ENCODE measurements around the gene ZBTB38. TPM values are rescaled to one million over a fixed set of nuclear protein-coding genes. Genes with fewer than 3 reads are reported as not detected.
A peak's percentile ranks its signal among the peaks of the same experiment; 100 is the strongest.

The ZBTB38 gene
- total RNA-seq, 5 donors from 2014 or later (not counting 1 experiment from before 2014, with no cell fraction given): 38.7 to 72.3 (median 58.2) TPM

- Mint-ChIP-seq H3K27me3 (no peaks in the 10 kb centered on the region), H3K4me3 (no peak overlapping the region), H3K36me3 (peaks cover 46% of the 10 kb centered on the region), H3K27ac (peak overlapping the region; percentile 57 to 83), H3K9me3 (no peaks in the 10 kb centered on the region), H3K4me1 (peaks cover 71 to 82% (median 80%) of the 10 kb centered on the region in 3 donors)
- H3K4me1 ChIP-seq (ENCODE audit: control insufficient read depth in 1 of 2, extremely low read depth in 1 of 2, insufficient read depth in 2 of 2, low read length in 2 of 2): peaks cover 9 to 60% of the 10 kb centered on the region in 2 experiments
- H3K4me3 ChIP-seq (ENCODE audit: control insufficient read depth in 1 of 2, extremely low read depth in 1 of 2, low read length in 1 of 2): no peak overlapping the region
- H3K9me3 ChIP-seq: no peaks in the 10 kb centered on the region
- no peaks in the 10 kb centered on the region for H3K27me3 ChIP-seq (replicated peaks in 1 of 2; ENCODE audit: control insufficient read depth in 2 of 2, extremely low read depth in 1 of 2, insufficient read depth in 2 of 2, low read length in 1 of 2)
- no peak overlapping the region for H3K27ac ChIP-seq (ENCODE audit: low read length)
- CTCF ChIA-PET: interaction anchor here (0.7 to 1.0 kb wide), 4 partner anchors 34 to 48 kb away, joined by 3 read pairs; no protein-coding TSS in a partner anchor
- DNase-seq: no peak
- H3K36me3 ChIP-seq (ENCODE audit: control insufficient read depth in 2 of 2, extremely low read depth in 1 of 2, insufficient read depth in 1 of 2, low read length in 1 of 2): peaks cover 0 to 37% of the 10 kb centered on the region in 2 donors
- ATAC-seq (replicated peaks in 1 of 4): no peak
- POLR2A ChIA-PET: interaction anchor here in 1 of 2 donors (0.6 kb wide), 2 partner anchors 11 to 17 kb away, joined by 5 to 17 read pairs; no protein-coding TSS in a partner anchor
- whole genome bisulfite sequencing (ENCODE audit: insufficient coverage): 95% methylated on average over 2 of the region's 2 CpGs
Observed at GRCh38 chr3:141406265-141406664, 38.0 kb downstream of the ZBTB38 start.

- no peak overlapping the region for H3K4me3 Mint-ChIP-seq
- ChIA-PET CTCF (interaction anchor here in 1 of 2 donors (0.7 kb wide), 1 partner anchor 33 kb away, joined by 3 read pairs; no protein-coding TSS in a partner anchor), POLR2A (no interaction called here)
- whole genome bisulfite sequencing (ENCODE audit: insufficient coverage): no CpG with 5 or more reads among the region's 4 CpGs
- no peaks in the 10 kb centered on the region for H3K27me3 Mint-ChIP-seq
- H3K36me3 Mint-ChIP-seq: peaks cover 46% of the 10 kb centered on the region
- peaks cover 0 to 37% of the 10 kb centered on the region in 2 donors for H3K36me3 ChIP-seq (ENCODE audit: control insufficient read depth in 2 of 2, extremely low read depth in 1 of 2, insufficient read depth in 1 of 2, low read length in 1 of 2)
- H3K27ac ChIP-seq (ENCODE audit: low read length): no peak overlapping the region
- H3K9me3 Mint-ChIP-seq: no peaks in the 10 kb centered on the region
- peaks cover 13 to 59% of the 10 kb centered on the region in 2 experiments for H3K4me1 ChIP-seq (ENCODE audit: control insufficient read depth in 1 of 2, extremely low read depth in 1 of 2, insufficient read depth in 2 of 2, low read length in 2 of 2)
- ATAC-seq (replicated peaks in 1 of 4) (no peak), DNase-seq (no peak)
- H3K4me3 ChIP-seq (ENCODE audit: control insufficient read depth in 1 of 2, extremely low read depth in 1 of 2, low read length in 1 of 2): no peak overlapping the region
- H3K9me3 ChIP-seq: no peaks in the 10 kb centered on the region
- H3K27ac Mint-ChIP-seq: peak overlapping the region in 1 of 2 donors; percentile 83
- peaks cover 79 to 85% (median 84%) of the 10 kb centered on the region in 3 donors for H3K4me1 Mint-ChIP-seq
- no peaks in the 10 kb centered on the region for H3K27me3 ChIP-seq (replicated peaks in 1 of 2; ENCODE audit: control insufficient read depth in 2 of 2, extremely low read depth in 1 of 2, insufficient read depth in 2 of 2, low read length in 1 of 2)
Observed at GRCh38 chr3:141407047-141407446, 38.7 kb downstream of the ZBTB38 start.

- Histone ChIP-seq H3K9me3 (no peaks in the 10 kb centered on the region), H3K27me3 (replicated peaks in 1 of 2; ENCODE audit: control insufficient read depth in 2 of 2, extremely low read depth in 1 of 2, insufficient read depth in 2 of 2, low read length in 1 of 2) (no peaks in the 10 kb centered on the region), H3K4me3 (ENCODE audit: control insufficient read depth in 1 of 2, extremely low read depth in 1 of 2, low read length in 1 of 2) (no peak overlapping the region), H3K4me1 (ENCODE audit: control insufficient read depth in 1 of 2, extremely low read depth in 1 of 2, insufficient read depth in 2 of 2, low read length in 2 of 2) (peaks cover 14 to 63% of the 10 kb centered on the region in 2 experiments), H3K36me3 (ENCODE audit: control insufficient read depth in 2 of 2, extremely low read depth in 1 of 2, insufficient read depth in 1 of 2, low read length in 1 of 2) (peaks cover 0 to 37% of the 10 kb centered on the region in 2 donors), H3K27ac (ENCODE audit: low read length) (no peak overlapping the region)
- Mint-ChIP-seq H3K36me3 (peaks cover 46% of the 10 kb centered on the region), H3K4me1 (peaks cover 85 to 92% (median 90%) of the 10 kb centered on the region in 3 donors), H3K27me3 (no peaks in the 10 kb centered on the region), H3K9me3 (no peaks in the 10 kb centered on the region), H3K27ac (peak overlapping the region; percentile 6 to 84), H3K4me3 (no peak overlapping the region)
- CTCF ChIA-PET: no interaction called here
- no peak for ATAC-seq (replicated peaks in 1 of 4)
- WGBS (ENCODE audit: insufficient coverage): no CpG with 5 or more reads among the region's 2 CpGs
- DNase-seq: no peak
- POLR2A ChIA-PET: interaction anchor here in 1 of 2 donors (0.6 kb wide), 1 partner anchor 24 kb away, joined by 3 read pairs; no protein-coding TSS in a partner anchor
Observed at GRCh38 chr3:141407825-141408224, 39.5 kb downstream of the ZBTB38 start.

- H3K9me3 Mint-ChIP-seq: no peaks in the 10 kb centered on the region
- no CpG with 5 or more reads among the region's 1 CpG for WGBS (ENCODE audit: insufficient coverage)
- no peaks in the 10 kb centered on the region for H3K27me3 Mint-ChIP-seq
- POLR2A ChIA-PET: interaction anchor here in 1 of 2 donors (0.6 kb wide), 1 partner anchor 25 kb away, joined by 3 read pairs; no protein-coding TSS in a partner anchor
- no peak for ATAC-seq (replicated peaks in 1 of 4)
- Histone ChIP-seq H3K9me3 (no peaks in the 10 kb centered on the region), H3K27me3 (replicated peaks in 1 of 2; ENCODE audit: control insufficient read depth in 2 of 2, extremely low read depth in 1 of 2, insufficient read depth in 2 of 2, low read length in 1 of 2) (no peaks in the 10 kb centered on the region), H3K4me3 (ENCODE audit: control insufficient read depth in 1 of 2, extremely low read depth in 1 of 2, low read length in 1 of 2) (no peak overlapping the region), H3K4me1 (ENCODE audit: control insufficient read depth in 1 of 2, extremely low read depth in 1 of 2, insufficient read depth in 2 of 2, low read length in 2 of 2) (peaks cover 16 to 69% of the 10 kb centered on the region in 2 experiments), H3K36me3 (ENCODE audit: control insufficient read depth in 2 of 2, extremely low read depth in 1 of 2, insufficient read depth in 1 of 2, low read length in 1 of 2) (peaks cover 0 to 37% of the 10 kb centered on the region in 2 donors), H3K27ac (ENCODE audit: low read length) (peak overlapping the region; percentile 93)
- H3K4me1 Mint-ChIP-seq: peaks cover 85 to 92% (median 92%) of the 10 kb centered on the region in 3 donors
- peaks cover 50% of the 10 kb centered on the region for H3K36me3 Mint-ChIP-seq
- CTCF ChIA-PET: interaction anchor here in 1 of 2 donors (0.6 kb wide), 1 partner anchor 99 kb away, joined by 3 read pairs; no protein-coding TSS in a partner anchor
- no peak overlapping the region for H3K4me3 Mint-ChIP-seq
- DNase-seq: no peak
- peak overlapping the region; percentile 78 to 84 for H3K27ac Mint-ChIP-seq
Observed at GRCh38 chr3:141408596-141408995, 40.3 kb downstream of the ZBTB38 start.

- Mint-ChIP-seq H3K36me3 (peaks cover 48% of the 10 kb centered on the region), H3K27ac (peak overlapping the region; percentile 99), H3K4me1 (peaks cover 85 to 92% (median 92%) of the 10 kb centered on the region in 3 donors), H3K9me3 (no peaks in the 10 kb centered on the region), H3K27me3 (no peaks in the 10 kb centered on the region), H3K4me3 (peak overlapping the region in 1 of 3 donors; percentile 72)
- Histone ChIP-seq H3K4me3 (ENCODE audit: control insufficient read depth in 1 of 2, extremely low read depth in 1 of 2, low read length in 1 of 2) (no peak overlapping the region), H3K36me3 (ENCODE audit: control insufficient read depth in 2 of 2, extremely low read depth in 1 of 2, insufficient read depth in 1 of 2, low read length in 1 of 2) (peaks cover 0 to 31% of the 10 kb centered on the region in 2 donors), H3K4me1 (ENCODE audit: control insufficient read depth in 1 of 2, extremely low read depth in 1 of 2, insufficient read depth in 2 of 2, low read length in 2 of 2) (peaks cover 23 to 67% of the 10 kb centered on the region in 2 experiments), H3K27ac (ENCODE audit: low read length) (peak overlapping the region; percentile 93), H3K9me3 (no peaks in the 10 kb centered on the region), H3K27me3 (replicated peaks in 1 of 2; ENCODE audit: control insufficient read depth in 2 of 2, extremely low read depth in 1 of 2, insufficient read depth in 2 of 2, low read length in 1 of 2) (no peaks in the 10 kb centered on the region)
- DNase-seq (peak in 1 of 35 experiments; percentile 37), ATAC-seq (replicated peaks in 1 of 4) (no peak)
- CTCF ChIA-PET: interaction anchor here in 1 of 2 donors (1.2 kb wide), 1 partner anchor 13 kb away, joined by 3 read pairs; no protein-coding TSS in a partner anchor
- no CpG with 5 or more reads among the region's 3 CpGs for WGBS (ENCODE audit: insufficient coverage)
- POLR2A ChIA-PET: no interaction called here
Observed at GRCh38 chr3:141409940-141410241, 41.6 kb downstream of the ZBTB38 start.

- ChIA-PET CTCF (interaction anchor here in 1 of 2 donors (1.2 to 3.4 kb wide), 2 partner anchors 7 to 13 kb away, joined by 3 to 21 read pairs; no protein-coding TSS in a partner anchor), POLR2A (interaction anchor here (0.5 to 1.2 kb wide), 3 partner anchors 14 to 479 kb away, joined by 3 read pairs; no protein-coding TSS in a partner anchor)
- Histone ChIP-seq H3K36me3 (ENCODE audit: control insufficient read depth in 2 of 2, extremely low read depth in 1 of 2, insufficient read depth in 1 of 2, low read length in 1 of 2) (peaks cover 0 to 31% of the 10 kb centered on the region in 2 donors), H3K9me3 (no peaks in the 10 kb centered on the region), H3K27ac (ENCODE audit: low read length) (peak overlapping the region; percentile 93), H3K27me3 (replicated peaks in 1 of 2; ENCODE audit: control insufficient read depth in 2 of 2, extremely low read depth in 1 of 2, insufficient read depth in 2 of 2, low read length in 1 of 2) (no peaks in the 10 kb centered on the region), H3K4me1 (ENCODE audit: control insufficient read depth in 1 of 2, extremely low read depth in 1 of 2, insufficient read depth in 2 of 2, low read length in 2 of 2) (peaks cover 23 to 73% of the 10 kb centered on the region in 2 experiments), H3K4me3 (ENCODE audit: control insufficient read depth in 1 of 2, extremely low read depth in 1 of 2, low read length in 1 of 2) (no peak overlapping the region)
- no peaks in the 10 kb centered on the region for H3K9me3 Mint-ChIP-seq
- DNase-seq (peak in 1 of 35 experiments; percentile 18), ATAC-seq (replicated peaks in 1 of 4) (no peak)
- H3K4me1 Mint-ChIP-seq: peaks cover 85 to 94% (median 93%) of the 10 kb centered on the region in 3 donors
- H3K27me3 Mint-ChIP-seq: no peaks in the 10 kb centered on the region
- H3K27ac Mint-ChIP-seq: peak overlapping the region; percentile 99
- peaks cover 48% of the 10 kb centered on the region for H3K36me3 Mint-ChIP-seq
- 80% methylated on average over 2 of the region's 3 CpGs for WGBS (ENCODE audit: insufficient coverage)
- peak overlapping the region in 1 of 3 donors; percentile 72 for H3K4me3 Mint-ChIP-seq
Observed at GRCh38 chr3:141410408-141410807, 42.1 kb downstream of the ZBTB38 start.
